ENCODE results near the gene TRA2A.

DNA sequence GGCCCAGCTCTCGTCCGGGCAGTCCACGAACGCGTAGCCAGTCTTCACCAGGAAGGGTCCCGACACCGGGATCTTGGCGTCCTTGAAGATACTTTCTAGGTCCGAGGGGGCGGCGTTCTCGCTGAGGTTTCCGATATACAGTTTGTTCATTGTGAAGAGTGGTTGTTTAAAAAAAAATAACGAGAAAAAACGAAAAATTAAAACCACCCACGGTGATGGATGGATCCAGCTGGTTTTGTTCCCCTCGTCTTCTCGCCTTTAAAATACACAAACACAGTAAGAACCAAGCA, 61.9 kb downstream of the TRA2A start:
- TF ChIP-seq, protein P1, sequence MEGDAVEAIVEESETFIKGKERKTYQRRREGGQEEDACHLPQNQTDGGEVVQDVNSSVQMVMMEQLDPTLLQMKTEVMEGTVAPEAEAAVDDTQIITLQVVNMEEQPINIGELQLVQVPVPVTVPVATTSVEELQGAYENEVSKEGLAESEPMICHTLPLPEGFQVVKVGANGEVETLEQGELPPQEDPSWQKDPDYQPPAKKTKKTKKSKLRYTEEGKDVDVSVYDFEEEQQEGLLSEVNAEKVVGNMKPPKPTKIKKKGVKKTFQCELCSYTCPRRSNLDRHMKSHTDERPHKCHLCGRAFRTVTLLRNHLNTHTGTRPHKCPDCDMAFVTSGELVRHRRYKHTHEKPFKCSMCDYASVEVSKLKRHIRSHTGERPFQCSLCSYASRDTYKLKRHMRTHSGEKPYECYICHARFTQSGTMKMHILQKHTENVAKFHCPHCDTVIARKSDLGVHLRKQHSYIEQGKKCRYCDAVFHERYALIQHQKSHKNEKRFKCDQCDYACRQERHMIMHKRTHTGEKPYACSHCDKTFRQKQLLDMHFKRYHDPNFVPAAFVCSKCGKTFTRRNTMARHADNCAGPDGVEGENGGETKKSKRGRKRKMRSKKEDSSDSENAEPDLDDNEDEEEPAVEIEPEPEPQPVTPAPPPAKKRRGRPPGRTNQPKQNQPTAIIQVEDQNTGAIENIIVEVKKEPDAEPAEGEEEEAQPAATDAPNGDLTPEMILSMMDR (IDR thresholded peaks at IDR 0.05) = no peak
- TF ChIP-seq POLR2A (IDR thresholded peaks at IDR 0.05) = no peak

Data from heart left ventricle (tissue), 13 donors.